Esophagus muscularis mucosa (tissue), 4 donors: ENCODE data around the gene ZNF436. TPM values are rescaled to one million over a fixed set of nuclear protein-coding genes. Genes with fewer than 3 reads are reported as not detected.

Experiments used
- DNase-seq: peaks from one replicate; pipeline ENCODE4 v3.0.0-alpha.2; 2017; ENCODE audit errors: extremely low spot score
- H3K27ac ChIP-seq, 4 donors: fragments of 200-600 bp; sonication (generic); replicated peaks in 1 of 4; 1 replicate in 3 of 4; 2 replicates in 1 of 4; pipeline ENCODE4 v1.5.1; 2016 to 2019; ENCODE audit warnings: mild to moderate bottlenecking in 1 of 4
- H3K27me3 ChIP-seq, 4 donors: fragments of 200-600 bp; sonication (generic); one replicate each; pipeline versions ENCODE4 v1.5.1 to v1.6.0; 2016 to 2019
- H3K36me3 ChIP-seq, 4 donors: fragments of 200-600 bp; sonication (generic); one replicate each; pipeline ENCODE4 v1.5.1; 2016 to 2019
- H3K4me1 ChIP-seq, 4 donors: fragments of 200-600 bp; sonication (generic); one replicate each; pipeline ENCODE4 v1.5.1; 2016 to 2019
- H3K4me3 ChIP-seq, 4 donors: fragments of 200-600 bp; sonication (generic); 1 replicate in 2 of 4; 2 replicates in 2 of 4; pipeline ENCODE4 v1.5.1; 2016 to 2019; ENCODE audit warnings: mild to moderate bottlenecking in 4 of 4, moderate library complexity in 1 of 4
- H3K9me3 ChIP-seq, 4 donors: fragments of 200-600 bp; sonication (generic); 1 replicate in 3 of 4; 2 replicates in 1 of 4; pipeline ENCODE4 v1.5.1; 2016 to 2019
- EP300 ChIP-seq: sonication (generic); formaldehyde crosslinking; IDR thresholded peaks from one replicate; pipeline ENCODE4 v1.6.1; 2017; ENCODE audit warnings: antibody characterized with exemption
- POLR2A ChIP-seq: fragments of 450-650 bp; IDR thresholded peaks from one replicate; pipeline ENCODE4 v1.6.1; 2017; ENCODE audit warnings: antibody characterized with exemption, moderate library complexity, mild to moderate bottlenecking, low read depth
- POLR2AphosphoS5 ChIP-seq, 2 donors: sonication (generic); formaldehyde crosslinking; IDR thresholded peaks; one replicate each; pipeline ENCODE4 v1.6.1; 2017; ENCODE audit warnings: antibody characterized with exemption in 2 of 2
- WGBS: methylation state at CpG from one replicate; pipeline ENCODE4 v1.1.5; 2018; 5-methylcytosine and 5-hydroxymethylcytosine counted together
- intact Hi-C: fragments of 100-400 bp; cut with DNase I; formaldehyde crosslinking; loops from one replicate; pipeline ENCODE4 v1.15.1; 2023
- total RNA-seq, 4 donors: library from RNA; depleted of rRNA; stranded (reverse); fragments of >200 nt; gene quantifications; one replicate each; pipeline versions ENCODE4 v1.1.0 to v1.2.1, GENCODE V29; 2016
- TF ChIP-seq, protein P1 (sequence below), 3 experiments: fragments of 200-600 bp in 2 of 3; fragments of 450-650 bp in 1 of 3; sonication (generic) in 2 of 3; IDR thresholded peaks; one replicate each; pipeline ENCODE4 v1.5.1; 2017 to 2019; ENCODE audit warnings: antibody characterized with exemption in 3 of 3, mild to moderate bottlenecking in 2 of 3, moderate library complexity in 1 of 3

Gene ZNF436
- total RNA-seq, 4 donors from 2014 or later: 13.7 to 36.8 (median 16.4) TPM

DNA sequence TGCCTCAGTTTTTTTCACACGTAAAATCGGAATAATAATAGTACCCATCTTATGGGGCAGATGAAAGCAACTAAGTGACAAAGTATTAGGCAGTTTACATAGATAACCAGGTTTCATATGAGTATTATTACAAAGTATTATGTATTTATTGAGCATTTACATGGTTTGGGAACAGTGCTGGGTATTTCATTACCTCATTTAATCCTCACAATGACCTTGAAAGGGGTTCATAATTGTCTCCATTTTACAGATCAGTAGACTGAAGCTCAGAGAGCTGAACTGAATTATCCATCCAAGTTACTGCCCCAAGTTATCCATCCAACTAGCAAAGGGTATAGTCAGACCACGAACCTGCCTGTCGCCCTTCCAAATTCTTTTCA is 33.7 kb upstream of the ZNF436 start:
- Histone ChIP-seq H3K4me3 (peak overlapping the region in 2 of 4 donors; percentile 27 to 35), H3K27me3 (no peaks in the 10 kb centered on the region), H3K36me3 (peaks cover 0 to 36% (median 1%) of the 10 kb centered on the region in 4 donors), H3K9me3 (no peaks in the 10 kb centered on the region), H3K4me1 (peaks cover 31 to 49% (median 42%) of the 10 kb centered on the region in 4 donors), H3K27ac (peak overlapping the region; percentile 54 to 75 (median 66))
- intact Hi-C loops: loop anchor here (5.0 kb wide), 1 partner anchor 36 kb away; the partner anchor contains the start of gene ZNF436
- 76% methylated on average over 4 of the region's 4 CpGs for WGBS
- no peak for DNase-seq
- TF ChIP-seq POLR2AphosphoS5 (IDR thresholded peaks at IDR 0.05) (no peak), EP300 (no peak), POLR2A (no peak)
- TF ChIP-seq, protein P1, sequence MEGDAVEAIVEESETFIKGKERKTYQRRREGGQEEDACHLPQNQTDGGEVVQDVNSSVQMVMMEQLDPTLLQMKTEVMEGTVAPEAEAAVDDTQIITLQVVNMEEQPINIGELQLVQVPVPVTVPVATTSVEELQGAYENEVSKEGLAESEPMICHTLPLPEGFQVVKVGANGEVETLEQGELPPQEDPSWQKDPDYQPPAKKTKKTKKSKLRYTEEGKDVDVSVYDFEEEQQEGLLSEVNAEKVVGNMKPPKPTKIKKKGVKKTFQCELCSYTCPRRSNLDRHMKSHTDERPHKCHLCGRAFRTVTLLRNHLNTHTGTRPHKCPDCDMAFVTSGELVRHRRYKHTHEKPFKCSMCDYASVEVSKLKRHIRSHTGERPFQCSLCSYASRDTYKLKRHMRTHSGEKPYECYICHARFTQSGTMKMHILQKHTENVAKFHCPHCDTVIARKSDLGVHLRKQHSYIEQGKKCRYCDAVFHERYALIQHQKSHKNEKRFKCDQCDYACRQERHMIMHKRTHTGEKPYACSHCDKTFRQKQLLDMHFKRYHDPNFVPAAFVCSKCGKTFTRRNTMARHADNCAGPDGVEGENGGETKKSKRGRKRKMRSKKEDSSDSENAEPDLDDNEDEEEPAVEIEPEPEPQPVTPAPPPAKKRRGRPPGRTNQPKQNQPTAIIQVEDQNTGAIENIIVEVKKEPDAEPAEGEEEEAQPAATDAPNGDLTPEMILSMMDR (IDR thresholded peaks at IDR 0.05): no peak

DNA sequence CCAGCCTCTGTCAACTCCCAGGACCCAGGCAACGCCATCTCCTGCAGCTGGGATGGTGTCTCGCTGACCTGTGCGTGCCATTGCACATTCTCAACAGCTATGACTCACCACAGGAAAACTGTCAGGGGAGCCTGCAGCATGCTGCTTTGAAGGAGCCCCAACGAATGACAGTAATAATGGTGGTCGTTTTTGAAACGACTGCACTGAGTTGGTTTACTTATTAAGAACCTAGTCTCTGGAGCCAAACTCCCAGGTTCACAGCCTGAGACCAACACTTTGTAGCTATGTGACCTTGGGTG is 33.4 kb upstream of the ZNF436 start:
- intact Hi-C loops: loop anchor here (5.0 kb wide), 1 partner anchor 36 kb away; the partner anchor contains the start of gene ZNF436
- Histone ChIP-seq H3K36me3 (peaks cover 0 to 32% (median 0%) of the 10 kb centered on the region in 4 donors), H3K4me1 (peaks cover 31 to 49% (median 42%) of the 10 kb centered on the region in 4 donors), H3K4me3 (no peak overlapping the region), H3K9me3 (no peaks in the 10 kb centered on the region), H3K27ac (peak overlapping the region; percentile 30 to 75 (median 66)), H3K27me3 (no peaks in the 10 kb centered on the region)
- TF ChIP-seq POLR2AphosphoS5 (IDR thresholded peaks at IDR 0.05) (no peak), POLR2A (no peak), EP300 (no peak)
- TF ChIP-seq, protein P1 (IDR thresholded peaks at IDR 0.05): no peak
- no peak for DNase-seq
- 23% methylated on average over 6 of the region's 6 CpGs for WGBS

DNA sequence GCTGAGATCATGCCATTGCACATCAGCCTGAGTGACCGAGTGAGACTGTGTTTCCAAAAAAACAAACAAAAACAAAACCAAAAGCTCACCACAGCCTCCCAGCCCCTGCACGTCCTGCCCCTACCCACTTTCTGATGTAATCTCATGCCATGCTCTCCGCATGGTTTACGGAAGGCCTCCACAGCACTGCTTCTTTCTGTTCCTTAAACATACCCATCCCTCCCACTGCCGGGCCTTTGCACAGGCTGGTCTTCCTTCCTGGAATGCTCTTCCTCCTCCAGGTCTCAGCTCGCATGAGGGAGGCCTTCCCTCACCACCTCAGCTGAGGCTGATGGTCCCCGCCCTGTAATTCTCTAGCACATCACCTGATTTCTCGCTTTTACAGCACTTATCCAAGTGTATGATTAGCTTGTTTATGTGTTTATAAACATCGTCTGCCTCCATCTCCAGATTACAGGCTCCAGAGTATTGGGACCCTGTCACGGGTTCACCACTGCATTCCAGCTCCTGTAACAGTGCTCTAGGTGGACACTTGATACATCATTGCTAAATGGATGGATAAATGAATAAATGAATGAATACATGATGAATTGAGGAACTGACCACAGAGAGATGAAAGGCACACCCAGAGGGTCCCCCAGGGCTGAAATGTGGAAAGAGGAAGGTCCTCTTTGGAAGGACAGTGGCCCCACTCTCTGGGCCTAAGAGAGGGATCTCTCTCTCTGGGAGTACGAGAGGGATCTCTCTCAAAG is 32.8 kb upstream of the ZNF436 start:
- no peaks in the 10 kb centered on the region for H3K9me3 ChIP-seq
- TF ChIP-seq POLR2A (no peak), EP300 (no peak), POLR2AphosphoS5 (IDR thresholded peaks at IDR 0.05) (no peak)
- TF ChIP-seq, protein P1 (IDR thresholded peaks at IDR 0.05): no peak
- peak overlapping the region; percentile 30 to 75 (median 66) for H3K27ac ChIP-seq
- peaks cover 31 to 49% (median 42%) of the 10 kb centered on the region in 4 donors for H3K4me1 ChIP-seq
- intact Hi-C loops: loop anchor here (5.0 kb wide), 1 partner anchor 35 kb away; the partner anchor contains the start of gene ZNF436
- H3K27me3 ChIP-seq: no peaks in the 10 kb centered on the region
- no peak overlapping the region for H3K4me3 ChIP-seq
- WGBS: 68% methylated on average over 11 of the region's 11 CpGs
- no peak for DNase-seq
- peaks cover 0 to 34% (median 0%) of the 10 kb centered on the region in 4 donors for H3K36me3 ChIP-seq

DNA sequence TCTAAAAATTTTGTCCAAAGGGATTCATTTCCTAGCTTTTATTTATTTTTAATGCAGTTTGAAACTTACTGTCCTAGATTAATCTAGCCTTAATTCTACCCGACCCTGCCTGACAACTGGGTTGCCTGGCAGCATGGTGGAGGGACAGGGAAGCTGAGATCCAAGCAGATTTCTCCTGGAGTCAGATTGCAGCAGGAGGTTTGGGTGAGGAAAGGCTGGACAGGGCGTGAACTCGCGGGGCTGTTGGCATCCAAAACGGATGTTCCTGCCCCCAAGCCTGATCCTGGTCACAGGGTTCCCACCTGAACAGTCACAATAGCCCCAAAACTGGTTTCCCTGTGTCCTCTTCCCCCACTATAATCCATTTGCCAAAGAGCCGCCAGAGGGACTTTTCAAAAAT is 31.7 kb upstream of the ZNF436 start:
- H3K4me3 ChIP-seq: no peak overlapping the region
- peak overlapping the region in 3 of 4 donors; percentile 6 to 75 (median 49) for H3K27ac ChIP-seq
- WGBS: 78% methylated on average over 6 of the region's 6 CpGs
- no peaks in the 10 kb centered on the region for H3K27me3 ChIP-seq
- H3K36me3 ChIP-seq: peaks cover 0 to 41% (median 0%) of the 10 kb centered on the region in 4 donors
- no peaks in the 10 kb centered on the region for H3K9me3 ChIP-seq
- H3K4me1 ChIP-seq: peaks cover 31 to 49% (median 42%) of the 10 kb centered on the region in 4 donors
- TF ChIP-seq, protein P1 (IDR thresholded peaks at IDR 0.05): no peak
- TF ChIP-seq POLR2A (no peak), POLR2AphosphoS5 (IDR thresholded peaks at IDR 0.05) (no peak), EP300 (no peak)
- intact Hi-C loops: loop anchor here (5.0 kb wide), 1 partner anchor 34 kb away; the partner anchor contains the start of gene ZNF436
- DNase-seq: no peak
